ENCODE measurements around the gene EPM2AIP1. TPM values are rescaled to one million over a fixed set of nuclear protein-coding genes. Genes with fewer than 3 reads are reported as not detected.

Gene EPM2AIP1
- total RNA-seq, 1 experiment from 2014 or later = 12.2 TPM

- H3K4me1 ChIP-seq = peaks cover 7% of the 10 kb centered on the region
- Mint-ChIP-seq H3K27ac (ENCODE audit: unreplicated experiment) (no peak overlapping the region), H3K27me3 (ENCODE audit: insufficient read depth, unreplicated experiment) (no peaks in the 10 kb centered on the region), H3K9me3 (ENCODE audit: unreplicated experiment) (peaks cover 9% of the 10 kb centered on the region), H3K4me3 (ENCODE audit: unreplicated experiment) (no peak overlapping the region), H3K36me3 (ENCODE audit: insufficient read depth, unreplicated experiment) (no peaks in the 10 kb centered on the region), H3K4me1 (ENCODE audit: low read depth, unreplicated experiment) (peaks cover 22% of the 10 kb centered on the region)
- no peaks in the 10 kb centered on the region for H3K36me3 ChIP-seq (ENCODE audit: control insufficient read depth, insufficient read depth, low read length)
- no peak for DNase-seq
- no peaks in the 10 kb centered on the region for H3K9me3 ChIP-seq
- intact Hi-C loops (cut with micrococcal nuclease; ENCODE audit: unreplicated experiment) = no loop called here
- CTCF ChIA-PET = interaction anchor here (0.5 kb wide), 1 partner anchor 13 kb away, joined by 5 read pairs; no protein-coding TSS in a partner anchor
- no peak for TF ChIP-seq CTCF (IDR thresholded peaks at IDR 0.05; ENCODE audit: insufficient read depth in 1 of 2, low read depth in 1 of 2, low read length in 1 of 2, severe bottlenecking in 1 of 2, unreplicated experiment in 1 of 2)
- H3K4me3 ChIP-seq (ENCODE audit: low read depth, low read length) = no peak overlapping the region
- POLR2A ChIA-PET = no interaction called here
- no peaks in the 10 kb centered on the region for H3K27me3 ChIP-seq (replicated peaks; ENCODE audit: control insufficient read depth, insufficient read depth, low read length)
- no TSS peak for BruUV-seq (replicated peaks)
Measured at GRCh38 chr3:36973139-36973538, 19.8 kb downstream of the EPM2AIP1 start.

GRCh38 chr3:36972163-36972562 lies 20.8 kb downstream of the EPM2AIP1 start:
- H3K27me3 ChIP-seq (replicated peaks; ENCODE audit: control insufficient read depth, insufficient read depth, low read length) = no peaks in the 10 kb centered on the region

More at GRCh38 chr3:36972163-36972562, 20.8 kb downstream of the EPM2AIP1 start:
- Mint-ChIP-seq H3K27me3 (ENCODE audit: insufficient read depth, unreplicated experiment) (no peaks in the 10 kb centered on the region), H3K4me3 (ENCODE audit: unreplicated experiment) (no peak overlapping the region), H3K27ac (ENCODE audit: unreplicated experiment) (no peak overlapping the region), H3K4me1 (ENCODE audit: low read depth, unreplicated experiment) (peaks cover 22% of the 10 kb centered on the region), H3K9me3 (ENCODE audit: unreplicated experiment) (peaks cover 1% of the 10 kb centered on the region), H3K36me3 (ENCODE audit: insufficient read depth, unreplicated experiment) (no peaks in the 10 kb centered on the region)
- intact Hi-C loops (cut with micrococcal nuclease; ENCODE audit: unreplicated experiment) = no loop called here
- CTCF ChIA-PET = no interaction called here
- Histone ChIP-seq H3K9me3 (no peaks in the 10 kb centered on the region), H3K4me3 (ENCODE audit: low read depth, low read length) (no peak overlapping the region), H3K4me1 (peaks cover 7% of the 10 kb centered on the region), H3K36me3 (ENCODE audit: control insufficient read depth, insufficient read depth, low read length) (no peaks in the 10 kb centered on the region)
- DNase-seq = no peak
- BruUV-seq (replicated peaks) = no TSS peak
- POLR2A ChIA-PET = no interaction called here
- no peak for TF ChIP-seq CTCF (IDR thresholded peaks at IDR 0.05; ENCODE audit: insufficient read depth in 1 of 2, low read depth in 1 of 2, low read length in 1 of 2, severe bottlenecking in 1 of 2, unreplicated experiment in 1 of 2)
